Neuronal stem cell (in vitro differentiated cells): ENCODE results near the gene CAPN15.

Experiments
- DNase-seq: peaks from one replicate; pipeline ENCODE4 v3.0.0-alpha.2; 2013; ENCODE audit warnings: low spot score
- H2AFZ ChIP-seq: one replicate; pipeline ENCODE4 v1.6.1; 2013; ENCODE audit warnings: mild to moderate bottlenecking, low read length, inconsistent platforms
- H2AK5ac ChIP-seq: 2 replicates; pipeline ENCODE4 v1.6.1; 2013; ENCODE audit warnings: low read depth, mild to moderate bottlenecking, inconsistent platforms, low read length, moderate library complexity, mixed read lengths
- H2BK120ac ChIP-seq: 2 replicates; pipeline ENCODE4 v1.6.1; 2013; ENCODE audit warnings: low read depth, mild to moderate bottlenecking, inconsistent platforms, low read length, moderate library complexity, mixed read lengths
- H2BK12ac ChIP-seq: one replicate; pipeline ENCODE4 v1.6.1; 2013; ENCODE audit warnings: low read length, inconsistent platforms
- H2BK15ac ChIP-seq: 2 replicates; pipeline ENCODE4 v1.6.1; 2013; ENCODE audit warnings: mild to moderate bottlenecking, low read length, inconsistent platforms, mixed read lengths
- H2BK5ac ChIP-seq: one replicate; pipeline ENCODE4 v1.6.1; 2013; ENCODE audit warnings: inconsistent platforms, mild to moderate bottlenecking, low read length, moderate library complexity
- H3K14ac ChIP-seq: one replicate; pipeline ENCODE4 v1.6.1; 2013; ENCODE audit warnings: low read length, inconsistent platforms
- H3K18ac ChIP-seq: 2 replicates; pipeline ENCODE4 v1.6.1; 2013; ENCODE audit warnings: low read length, inconsistent platforms
- H3K23ac ChIP-seq: 2 replicates; pipeline ENCODE4 v1.6.1; 2013; ENCODE audit warnings: low read depth, mild to moderate bottlenecking, mixed read lengths, low read length, inconsistent platforms; ENCODE audit not compliant: poor library complexity
- H3K27ac ChIP-seq: replicated peaks from 3 replicates; pipeline ENCODE4 v1.5.1; 2013; ENCODE audit warnings: low read length, inconsistent platforms
- H3K27me3 ChIP-seq, 3 experiments: 2 replicates each; pipeline ENCODE4 v1.6.1; 2013; ENCODE audit warnings: low read length in 3 of 3, mild to moderate bottlenecking in 2 of 3, inconsistent platforms in 1 of 3, low read depth in 1 of 3, mixed read lengths in 1 of 3, moderate library complexity in 1 of 3; ENCODE audit not compliant: control insufficient read depth in 3 of 3, insufficient read depth in 3 of 3
- H3K36me3 ChIP-seq, 2 donors: replicated peaks in 1 of 2; 2 replicates each; pipeline ENCODE4 v1.6.1; 2013; ENCODE audit warnings: low read length in 2 of 2; ENCODE audit not compliant: control insufficient read depth in 2 of 2, insufficient read depth in 2 of 2
- H3K4ac ChIP-seq: 2 replicates; pipeline ENCODE4 v1.6.1; 2013; ENCODE audit warnings: inconsistent platforms, mild to moderate bottlenecking, low read length, moderate library complexity
- H3K4me1 ChIP-seq, 2 donors: 1 replicate in 1 of 2; 2 replicates in 1 of 2; pipeline ENCODE4 v1.6.1; 2013; ENCODE audit warnings: low read length in 2 of 2, low read depth in 1 of 2; ENCODE audit not compliant: control insufficient read depth in 2 of 2, insufficient read depth in 1 of 2
- H3K4me2 ChIP-seq: one replicate; pipeline ENCODE4 v1.6.1; 2013; ENCODE audit warnings: mild to moderate bottlenecking, low read length, inconsistent platforms; ENCODE audit not compliant: insufficient read depth, poor library complexity, severe bottlenecking
- H3K4me3 ChIP-seq, 2 donors: 2 replicates each; pipeline ENCODE4 v1.5.1; 2013; ENCODE audit warnings: low read length in 2 of 2, mild to moderate bottlenecking in 2 of 2, inconsistent platforms in 1 of 2, moderate library complexity in 1 of 2
- H3K79me1 ChIP-seq: one replicate; pipeline ENCODE4 v1.6.1; 2013; ENCODE audit warnings: low read depth, mild to moderate bottlenecking, inconsistent platforms, low read length, moderate library complexity
- H3K9ac ChIP-seq: one replicate; pipeline ENCODE4 v1.6.1; 2013; ENCODE audit warnings: mild to moderate bottlenecking, low read depth, low read length, inconsistent platforms; ENCODE audit not compliant: poor library complexity
- H3K9me3 ChIP-seq, 2 donors: replicated peaks in 1 of 2; 2 replicates each; pipeline versions ENCODE3 to v1.6.1; 2013; ENCODE audit warnings: low read length in 2 of 2, mild to moderate bottlenecking in 2 of 2, inconsistent platforms in 1 of 2, low read depth in 1 of 2, mixed read lengths in 1 of 2, moderate library complexity in 1 of 2; ENCODE audit not compliant: control insufficient read depth in 2 of 2, insufficient read depth in 1 of 2
- H4K8ac ChIP-seq: one replicate; pipeline ENCODE4 v1.6.1; 2013; ENCODE audit warnings: low read depth, mild to moderate bottlenecking, inconsistent platforms, low read length, moderate library complexity
- H4K91ac ChIP-seq: one replicate; pipeline ENCODE4 v1.6.1; 2013; ENCODE audit warnings: low read length, low read depth, mild to moderate bottlenecking, inconsistent platforms; ENCODE audit not compliant: poor library complexity
- WGBS, 2 donors: extraction: QIAGEN DNeasy Blood & Tissue Kit; methylation state at CpG; one replicate each; pipeline ENCODE4 v1.1.7; 2013; ENCODE audit warnings: missing lambda C conversion rate in 2 of 2, mixed read lengths in 1 of 2; ENCODE audit not compliant: insufficient read length in 2 of 2, insufficient replicate concordance in 1 of 2; ENCODE audit errors: extremely low coverage in 2 of 2; 5-methylcytosine and 5-hydroxymethylcytosine counted together

Gene CAPN15

GRCh38 chr16:521381-522210 is 5.9 kb upstream of the CAPN15 start:
- Histone ChIP-seq H3K79me1 (peaks cover 5% of the 10 kb centered on the region), H3K27me3 (no peaks in the 10 kb centered on the region), H2BK120ac (no peak overlapping the region), H3K4me1 (peaks cover 10 to 12% of the 10 kb centered on the region in 2 donors), H2AFZ (no peak overlapping the region), H4K8ac (no peak overlapping the region), H3K36me3 (peaks cover 39 to 76% of the 10 kb centered on the region in 2 donors), H3K18ac (no peak overlapping the region), H2BK5ac (peak overlapping the region; percentile 87), H3K27ac (no peak overlapping the region), H3K4me2 (no peak overlapping the region), H2BK12ac (no peak overlapping the region), H2AK5ac (peak overlapping the region; percentile 52), H3K23ac (peak overlapping the region; percentile 85), H3K4me3 (no peak overlapping the region), H4K91ac (no peak overlapping the region), H3K4ac (no peak overlapping the region), H2BK15ac (peak overlapping the region; percentile 75), H3K9ac (no peak overlapping the region), H3K9me3 (no peaks in the 10 kb centered on the region), H3K14ac (peak overlapping the region; percentile 38)
- no peak for DNase-seq
- WGBS, 2 donors: no CpG with 5 or more reads among the region's 34 CpGs

GRCh38 chr16:522320-523096 is 5.0 kb upstream of the CAPN15 start:
- H3K23ac ChIP-seq: peak overlapping the region; percentile 95
- no peak overlapping the region for H2BK5ac ChIP-seq
- no peak overlapping the region for H3K4ac ChIP-seq
- H3K18ac ChIP-seq: no peak overlapping the region
- no CpG with 5 or more reads among the region's 23 CpGs for WGBS, 2 donors
- no peak overlapping the region for H4K8ac ChIP-seq
- peaks cover 2% of the 10 kb centered on the region for H3K79me1 ChIP-seq
- no peak overlapping the region for H2BK120ac ChIP-seq
- no peak overlapping the region for H3K4me3 ChIP-seq
- H2BK12ac ChIP-seq: no peak overlapping the region
- H3K9me3 ChIP-seq: no peaks in the 10 kb centered on the region
- H2BK15ac ChIP-seq: no peak overlapping the region
- no peak overlapping the region for H4K91ac ChIP-seq
- H2AK5ac ChIP-seq: no peak overlapping the region
- H3K36me3 ChIP-seq: peaks cover 33 to 67% of the 10 kb centered on the region in 2 donors
- H3K27ac ChIP-seq: no peak overlapping the region
- H3K4me2 ChIP-seq: no peak overlapping the region
- H3K14ac ChIP-seq: no peak overlapping the region
- H3K4me1 ChIP-seq: peaks cover 10 to 14% of the 10 kb centered on the region in 2 donors
- H3K9ac ChIP-seq: no peak overlapping the region
- H3K27me3 ChIP-seq: no peaks in the 10 kb centered on the region
- no peak for DNase-seq
- H2AFZ ChIP-seq: no peak overlapping the region

GRCh38 chr16:523097-523741 is 4.3 kb upstream of the CAPN15 start:
- H3K14ac ChIP-seq: peak overlapping the region; percentile 38
- peak overlapping the region; percentile 53 for H3K4ac ChIP-seq
- peak overlapping the region; percentile 95 for H3K23ac ChIP-seq

More at GRCh38 chr16:523097-523741, 4.3 kb upstream of the CAPN15 start:
- Histone ChIP-seq H2AFZ (no peak overlapping the region), H3K4me1 (peaks cover 10 to 14% of the 10 kb centered on the region in 2 donors), H3K27ac (no peak overlapping the region), H2BK5ac (no peak overlapping the region), H3K27me3 (no peaks in the 10 kb centered on the region), H3K36me3 (peaks cover 33 to 62% of the 10 kb centered on the region in 2 donors), H2AK5ac (no peak overlapping the region), H3K9ac (peak overlapping the region; percentile 50), H3K4me2 (no peak overlapping the region), H2BK15ac (no peak overlapping the region), H3K4me3 (no peak overlapping the region), H4K91ac (no peak overlapping the region), H4K8ac (no peak overlapping the region), H2BK12ac (peak overlapping the region; percentile 94), H3K79me1 (peaks cover 5% of the 10 kb centered on the region), H3K9me3 (no peaks in the 10 kb centered on the region), H3K18ac (peak overlapping the region; percentile 57), H2BK120ac (no peak overlapping the region)
- no CpG with 5 or more reads among the region's 22 CpGs for WGBS, 2 donors
- DNase-seq: no peak
